Medulla oblongata (tissue), 1 donor: ENCODE data around the gene CHRDL1.
"Not testable (repeated sequence)": the region's sequence is repeated elsewhere in the genome, so short reads cannot be mapped to it uniquely, and the experiment has no call there.

Experiments used
- DNase-seq: peaks from one replicate; pipeline ENCODE4 v3.0.0-alpha.2; 2015; ENCODE audit errors: extremely low spot score

The CHRDL1 gene, protein sequence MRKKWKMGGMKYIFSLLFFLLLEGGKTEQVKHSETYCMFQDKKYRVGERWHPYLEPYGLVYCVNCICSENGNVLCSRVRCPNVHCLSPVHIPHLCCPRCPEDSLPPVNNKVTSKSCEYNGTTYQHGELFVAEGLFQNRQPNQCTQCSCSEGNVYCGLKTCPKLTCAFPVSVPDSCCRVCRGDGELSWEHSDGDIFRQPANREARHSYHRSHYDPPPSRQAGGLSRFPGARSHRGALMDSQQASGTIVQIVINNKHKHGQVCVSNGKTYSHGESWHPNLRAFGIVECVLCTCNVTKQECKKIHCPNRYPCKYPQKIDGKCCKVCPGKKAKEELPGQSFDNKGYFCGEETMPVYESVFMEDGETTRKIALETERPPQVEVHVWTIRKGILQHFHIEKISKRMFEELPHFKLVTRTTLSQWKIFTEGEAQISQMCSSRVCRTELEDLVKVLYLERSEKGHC

DNA sequence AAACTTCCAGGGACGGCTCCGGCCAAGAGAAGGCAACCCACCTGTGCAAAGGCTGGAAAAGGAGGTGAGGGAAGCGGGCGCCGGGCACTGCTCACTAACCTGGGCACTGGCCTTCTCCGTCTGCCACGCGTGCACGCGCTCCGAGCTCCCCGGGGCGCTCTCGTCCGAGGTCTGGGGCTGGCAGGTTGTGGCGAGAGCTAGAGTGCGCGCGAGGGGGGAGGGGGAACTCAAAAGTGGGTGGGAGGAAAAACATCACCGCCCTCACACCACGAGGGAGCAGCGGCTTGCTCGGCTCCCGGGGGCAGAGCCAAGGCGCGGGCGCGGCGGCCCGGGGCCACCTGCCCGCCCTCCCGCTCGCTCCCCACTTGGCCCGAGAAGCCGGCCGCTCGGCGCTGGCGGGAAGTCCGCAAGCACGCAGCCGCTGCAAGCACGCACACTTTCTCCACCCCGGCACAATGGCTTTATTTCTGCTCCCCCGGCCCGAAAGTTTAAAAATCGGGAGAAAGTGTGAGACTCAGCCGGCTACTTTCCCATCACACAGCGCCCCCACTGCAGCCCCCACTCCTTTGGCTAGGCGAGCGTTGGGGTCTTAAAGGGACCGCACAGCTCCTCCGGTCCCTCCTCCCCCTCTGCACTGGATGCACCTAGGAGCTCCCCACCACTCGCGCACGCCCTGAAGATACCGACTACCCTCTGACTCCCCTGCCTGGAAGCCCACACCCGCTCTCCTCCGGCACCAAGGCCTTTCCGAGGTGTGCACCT is at the start of gene CHRDL1:
TSS of gene CHRDL1 (minus strand) at position 173 of the 762 bp plus-strand sequence. CDS start 3,636 bp downstream, outside the sequence.
- DNase-seq, result peak; percentile 17

GRCh38 chrX:110836982-110837381 is 41.4 kb upstream of the CHRDL1 start:
- DNase-seq, result no peak

GRCh38 chrX:110836451-110836850 is 40.8 kb upstream of the CHRDL1 start:
- no peak for DNase-seq

DNA sequence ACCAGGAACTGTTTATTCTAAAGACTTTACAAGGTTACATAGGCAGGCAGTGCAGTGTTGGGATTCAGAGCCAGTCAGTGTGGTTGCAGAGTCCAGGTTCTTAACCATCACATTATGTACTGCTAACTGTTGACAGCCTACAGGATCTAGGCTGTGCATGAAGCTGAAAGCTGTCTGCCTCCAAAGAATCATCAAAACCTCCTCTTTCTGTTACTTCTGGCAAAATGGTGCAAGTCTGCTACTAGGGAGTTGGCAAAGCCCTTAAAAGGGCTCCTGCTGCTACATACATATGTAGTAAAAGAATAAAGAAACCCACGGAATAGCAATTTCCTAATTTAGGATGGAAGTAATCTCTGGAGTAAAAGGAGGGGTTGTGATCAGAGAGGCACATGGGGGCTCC is 40.4 kb upstream of the CHRDL1 start:
- DNase-seq, result no peak

- DNase-seq, result no peak
Measured at GRCh38 chrX:110825972-110826371, 30.4 kb upstream of the CHRDL1 start.

DNA sequence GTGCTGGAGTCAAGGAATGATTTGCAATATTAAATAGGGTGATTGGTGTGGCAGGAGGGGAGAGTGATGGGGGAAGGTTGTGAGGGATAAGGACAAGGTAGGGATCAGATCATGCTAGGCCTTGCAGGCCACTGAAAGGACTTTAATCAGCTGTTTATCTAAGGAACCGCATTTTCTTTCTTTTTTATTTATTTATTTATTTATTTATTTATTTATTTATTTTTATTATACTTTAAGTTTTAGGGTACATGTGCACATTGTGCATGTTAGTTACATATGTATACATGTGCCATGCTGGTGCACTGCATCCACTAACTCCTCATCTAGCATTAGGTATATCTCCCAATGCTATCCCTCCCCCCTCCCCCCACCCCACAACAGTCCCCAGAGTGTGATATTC is 20.9 kb upstream of the CHRDL1 start:
- DNase-seq, result not testable (repeated sequence)

- no peak for DNase-seq
Measured at GRCh38 chrX:110806145-110806544, 10.5 kb upstream of the CHRDL1 start.

DNA sequence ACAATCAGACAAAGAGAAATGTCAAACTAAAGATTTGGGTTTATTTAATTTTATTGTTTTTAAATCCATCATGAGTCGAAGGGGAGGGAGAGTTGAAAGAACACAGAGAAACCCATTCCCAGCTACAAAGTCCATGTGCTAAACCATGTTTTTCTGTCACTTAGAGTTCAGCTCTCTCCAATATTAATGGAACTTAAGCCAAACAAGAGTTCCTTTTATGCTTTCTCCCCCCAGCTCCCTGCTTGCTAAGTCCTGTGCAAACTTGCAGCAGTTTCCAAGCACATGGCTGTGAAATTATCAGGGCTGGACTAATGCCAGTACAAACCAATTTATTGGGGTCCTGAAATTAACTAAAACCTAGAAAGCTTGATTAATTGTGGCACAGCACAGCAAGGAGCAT is 9.7 kb upstream of the CHRDL1 start:
- DNase-seq, result no peak

DNA sequence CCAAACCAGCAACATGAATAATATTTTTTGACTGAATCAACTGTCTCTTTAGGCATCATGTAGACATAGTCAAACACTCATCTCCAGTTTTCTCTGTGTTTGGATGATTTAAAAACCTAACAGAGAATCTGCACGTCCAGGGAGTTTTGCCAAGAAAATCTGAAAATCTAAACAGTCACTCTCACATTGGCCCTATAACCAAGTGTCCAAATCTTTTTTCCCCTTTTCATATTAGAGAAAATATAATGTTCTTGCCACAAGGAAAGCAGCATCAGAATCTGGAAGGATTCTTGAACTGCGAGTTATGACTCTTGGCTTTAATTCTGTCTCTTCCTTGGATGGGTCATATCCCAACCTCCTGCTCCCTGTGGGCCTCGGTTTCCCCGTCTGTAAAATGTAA is 8.8 kb upstream of the CHRDL1 start:
- DNase-seq, result no peak

- DNase-seq, result no peak
Measured at GRCh38 chrX:110803506-110803905, 7.9 kb upstream of the CHRDL1 start.

DNA sequence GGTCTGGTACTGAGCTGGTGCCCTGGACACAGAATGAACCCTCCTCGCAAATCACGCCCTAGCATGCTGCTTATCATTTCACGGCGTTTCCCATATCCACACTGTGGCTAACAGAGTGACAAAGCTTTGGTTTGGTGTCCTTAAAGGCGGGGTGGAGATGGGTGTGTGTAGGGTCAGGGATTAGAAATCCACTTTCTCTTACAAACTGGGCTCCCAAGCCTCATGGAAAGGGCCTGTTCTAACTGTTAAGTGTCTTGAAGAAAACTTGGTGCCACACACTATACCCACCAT is 735 bp upstream of the CHRDL1 start:
- no peak for DNase-seq

DNA sequence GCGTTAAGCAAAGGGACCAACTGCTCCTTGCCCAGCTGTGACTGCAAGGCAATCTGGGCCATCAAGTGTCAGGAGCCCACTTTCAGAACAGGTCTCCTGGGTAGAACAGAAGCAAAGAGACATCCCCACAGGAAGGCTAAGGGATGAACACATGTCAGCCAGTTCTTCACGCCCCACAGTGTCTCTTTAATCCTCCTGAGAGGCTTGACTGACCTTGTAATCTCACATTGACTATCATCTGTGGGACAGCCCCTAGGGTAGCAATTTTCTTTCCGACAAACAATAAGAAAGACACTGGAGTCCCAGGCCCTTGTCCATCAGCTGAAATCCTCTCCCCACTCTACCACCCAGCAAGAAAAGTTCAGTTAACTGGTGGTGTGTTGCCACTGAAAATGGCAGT is 1.0 kb downstream of the CHRDL1 start:
- no peak for DNase-seq

- no peak for DNase-seq
Measured at GRCh38 chrX:110791071-110791470, 4.5 kb downstream of the CHRDL1 start.

DNA sequence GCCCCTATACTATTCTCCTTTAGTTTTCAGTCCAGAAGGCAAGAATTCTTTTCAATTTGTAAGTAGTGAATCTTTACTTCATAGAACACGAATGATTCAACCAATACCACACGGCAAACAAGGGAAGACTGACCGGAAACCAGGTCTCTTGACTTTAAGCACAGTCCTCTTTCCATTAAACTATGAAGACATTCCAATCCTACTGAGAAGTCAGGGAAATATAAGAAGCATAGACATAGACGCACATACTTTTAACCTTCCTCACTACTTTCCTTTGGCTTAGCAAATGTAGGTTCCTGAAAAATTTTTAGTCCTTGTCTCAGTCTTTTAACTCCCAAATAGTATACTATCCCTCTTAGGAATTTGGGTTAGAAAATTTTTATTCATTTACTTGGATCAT is 9.1 kb downstream of the CHRDL1 start:
- no peak for DNase-seq

DNA sequence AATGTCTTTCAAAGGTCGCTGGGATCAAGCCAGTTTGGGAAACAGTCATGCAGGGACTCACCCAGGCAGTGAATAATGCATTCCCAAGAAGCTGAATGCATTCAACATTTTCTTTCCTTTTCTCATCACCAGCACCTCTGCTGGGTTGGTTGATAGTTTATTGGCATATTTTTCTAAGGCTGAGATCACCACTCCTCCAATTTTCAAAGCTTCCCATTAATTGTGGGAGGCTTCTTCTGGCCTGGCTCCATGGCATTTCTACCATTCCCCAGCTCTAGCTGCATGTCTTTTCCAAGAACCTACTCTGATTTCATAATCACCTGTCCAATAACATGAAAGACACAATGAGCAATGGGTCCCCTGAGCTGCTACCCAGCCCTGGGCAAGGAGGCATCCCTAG is 35.8 kb downstream of the CHRDL1 start:
- no peak for DNase-seq

- DNase-seq, result no peak
Measured at GRCh38 chrX:110758781-110759422, 36.7 kb downstream of the CHRDL1 start.

DNA sequence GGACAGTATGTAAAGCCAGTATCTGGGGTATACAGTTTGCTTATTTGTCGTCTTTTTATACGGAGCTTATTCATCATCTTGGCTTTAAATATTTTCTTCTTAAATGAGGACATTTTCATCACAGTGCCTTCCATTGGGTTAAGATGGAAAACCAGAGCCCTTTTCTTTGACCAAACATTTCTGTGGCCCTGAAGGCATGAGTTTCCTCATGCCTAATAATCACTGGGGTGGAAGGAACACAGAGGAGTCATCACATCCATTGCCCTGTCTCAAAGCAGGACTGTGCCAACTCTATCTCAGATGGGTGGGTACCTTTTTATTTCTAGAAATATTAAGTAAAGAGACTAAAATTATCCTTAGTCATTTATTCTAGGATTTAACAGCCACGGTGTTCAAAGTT is 40.0 kb downstream of the CHRDL1 start:
- DNase-seq, result no peak

DNA sequence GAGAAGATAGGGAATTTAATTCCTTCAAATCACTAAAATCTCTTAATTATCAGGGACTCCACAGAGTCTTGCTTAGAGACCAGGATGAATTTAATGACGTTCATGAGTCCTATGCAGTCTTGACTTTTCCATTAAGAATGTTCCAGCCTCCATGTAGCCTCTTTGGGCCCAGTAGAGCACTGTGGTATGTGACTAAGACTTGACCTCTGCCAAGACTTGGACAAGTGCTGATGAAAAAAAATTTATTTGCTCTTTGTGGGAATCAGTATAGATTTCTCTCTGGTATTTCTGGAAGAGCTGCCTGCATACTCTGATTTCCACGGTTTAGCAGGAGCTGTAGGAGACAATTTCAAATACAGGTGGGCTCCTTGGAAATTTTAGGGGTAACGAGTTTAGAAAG is 40.6 kb downstream of the CHRDL1 start:
- DNase-seq, result no peak

GRCh38 chrX:110750526-110751189 is 45.0 kb downstream of the CHRDL1 start:
- no peak for DNase-seq

DNA sequence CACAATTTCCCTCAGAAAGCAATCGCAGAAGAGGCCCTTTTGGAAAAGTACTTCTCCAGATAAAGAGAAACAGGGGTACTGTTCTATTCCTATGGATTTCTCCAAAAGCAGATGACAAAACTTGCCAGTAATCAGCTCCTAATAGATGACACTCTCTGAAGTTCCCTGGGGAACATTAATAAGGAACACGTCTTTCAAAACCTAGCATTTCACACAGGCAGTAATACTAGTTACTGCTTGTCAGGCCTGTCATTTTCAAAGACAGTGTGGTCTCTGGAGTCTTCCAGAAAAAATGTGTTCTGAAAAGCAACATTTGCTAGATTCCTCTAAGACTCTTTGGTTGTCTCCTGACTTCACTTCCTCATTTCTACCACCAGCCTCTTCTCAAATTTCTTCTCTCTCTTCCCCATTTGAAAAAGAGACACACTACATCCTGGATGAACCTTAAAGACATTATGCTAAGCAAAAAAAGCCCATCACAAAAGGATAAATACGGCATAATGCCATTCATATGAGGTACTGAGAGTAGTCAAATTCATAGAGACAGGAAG is 47.3 kb downstream of the CHRDL1 start:
- peak; percentile 57 for DNase-seq

- no peak for DNase-seq
Measured at GRCh38 chrX:110746014-110746413, 49.6 kb downstream of the CHRDL1 start.

- no peak for DNase-seq
Measured at GRCh38 chrX:110745288-110745687, 50.3 kb downstream of the CHRDL1 start.
